HG02970 (cell line): ENCODE measurements around the gene C10orf95.
"Not testable (repeated sequence)": the region's sequence is repeated elsewhere in the genome, so short reads cannot be mapped to it uniquely, and the experiment has no call there.

ENCODE experiments used
- ATAC-seq: cut with Tn5 transposase; IDR thresholded peaks from one replicate; pipeline ENCODE4 v1.9.1; 2021; ENCODE audit warnings: mild to moderate bottlenecking, moderate library complexity, moderate number of reproducible peaks; ENCODE audit not compliant: unreplicated experiment, low FRiP score

C10orf95 gene, protein sequence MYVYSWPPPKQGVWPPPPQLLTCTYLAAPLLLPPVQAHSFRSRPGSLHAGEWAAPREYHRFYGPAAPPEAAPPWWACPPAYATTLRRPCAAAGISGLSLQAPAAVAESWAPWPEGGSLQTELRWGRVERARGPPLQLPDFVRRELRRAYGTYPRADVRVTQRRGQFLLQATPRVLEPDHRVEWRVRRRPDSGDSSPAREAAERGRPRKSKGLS

DNA sequence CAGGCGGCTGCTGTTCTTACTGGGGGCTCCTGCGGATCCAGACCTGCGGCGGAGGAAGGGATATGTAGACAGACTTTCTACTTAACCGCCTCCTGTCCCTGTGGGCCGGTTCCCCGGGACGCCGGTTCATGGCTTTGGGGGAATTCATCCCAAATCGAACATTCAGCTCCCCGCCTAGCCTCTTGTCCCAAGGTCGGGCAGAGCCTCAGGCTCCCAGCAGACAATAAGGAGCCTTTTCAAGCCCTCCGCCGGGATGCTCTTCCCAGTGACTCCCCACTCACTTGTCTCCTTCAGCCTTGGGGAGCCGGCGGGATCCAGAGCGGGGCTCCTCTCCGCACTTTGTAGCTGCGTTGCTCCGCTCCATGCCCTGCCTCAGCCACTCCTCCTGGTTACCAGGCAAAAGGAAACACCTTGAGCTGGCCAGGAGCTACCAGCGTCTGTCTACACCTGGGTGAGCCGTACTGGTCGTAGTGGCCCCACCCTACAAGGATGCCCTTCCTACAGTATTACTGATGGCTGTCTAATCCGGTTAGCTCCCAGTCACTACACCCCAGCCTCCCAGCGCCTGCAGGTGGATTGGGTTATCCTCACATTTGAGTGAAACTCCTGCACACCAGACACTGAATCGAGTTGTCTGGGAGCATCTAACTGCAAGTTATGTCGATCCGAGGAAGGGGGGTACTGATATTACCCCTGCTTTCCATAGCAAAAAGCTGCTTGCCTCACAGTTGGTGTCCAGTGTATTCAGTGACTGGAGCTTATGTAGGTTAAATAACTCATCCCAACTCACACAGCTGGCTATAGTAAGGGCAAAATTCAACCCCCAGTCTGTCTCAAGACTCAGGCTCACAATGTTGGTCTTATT, at the start of gene C10orf95:
TSS of gene C10orf95 (minus strand) at position 439 of the 865 bp plus-strand sequence. CDS start 450 bp downstream, outside the sequence.
- ATAC-seq, result no peak

- ATAC-seq, result not testable (repeated sequence)
Measured at GRCh38 chr10:102500686-102501085, 49.3 kb upstream of the C10orf95 start.

DNA sequence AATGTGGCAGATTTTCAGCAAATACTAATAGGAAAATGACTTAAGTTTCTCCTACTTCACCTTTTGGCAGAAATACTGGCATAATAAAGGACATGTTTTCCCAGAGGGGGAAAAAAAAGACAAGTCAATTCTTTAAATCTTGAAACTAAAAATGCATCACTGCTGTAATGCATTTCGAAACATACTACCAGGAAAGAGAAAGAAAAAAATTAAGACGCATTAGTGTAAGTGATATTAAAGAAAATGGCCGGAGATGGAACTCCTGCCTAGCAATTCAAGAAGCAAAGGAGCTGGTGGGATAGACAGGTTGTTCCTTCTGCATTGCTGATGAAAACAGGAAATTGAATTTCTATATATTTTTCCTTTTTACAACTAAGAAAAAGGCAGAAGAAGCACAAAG, 48.0 kb upstream of the C10orf95 start:
- ATAC-seq, result no peak

DNA sequence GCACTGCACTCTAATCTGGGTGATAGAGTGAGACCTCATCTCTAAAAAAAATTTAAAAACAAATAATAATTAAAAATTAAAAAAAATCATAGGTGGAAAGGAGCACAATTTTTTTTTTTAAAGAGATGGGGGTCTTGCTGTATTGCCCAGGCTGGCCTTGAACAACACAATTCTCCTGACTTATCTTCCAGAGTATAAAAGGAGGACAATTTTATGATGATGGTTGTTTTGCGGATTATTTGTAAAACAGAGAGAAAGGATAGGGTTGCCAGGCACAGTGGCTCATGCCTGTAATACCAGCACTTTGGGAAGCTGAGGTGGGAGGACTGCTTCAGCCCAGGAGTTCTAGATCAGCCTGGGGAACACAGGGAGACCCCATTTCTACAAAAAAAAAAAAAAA, 46.2 kb upstream of the C10orf95 start:
- no peak for ATAC-seq

DNA sequence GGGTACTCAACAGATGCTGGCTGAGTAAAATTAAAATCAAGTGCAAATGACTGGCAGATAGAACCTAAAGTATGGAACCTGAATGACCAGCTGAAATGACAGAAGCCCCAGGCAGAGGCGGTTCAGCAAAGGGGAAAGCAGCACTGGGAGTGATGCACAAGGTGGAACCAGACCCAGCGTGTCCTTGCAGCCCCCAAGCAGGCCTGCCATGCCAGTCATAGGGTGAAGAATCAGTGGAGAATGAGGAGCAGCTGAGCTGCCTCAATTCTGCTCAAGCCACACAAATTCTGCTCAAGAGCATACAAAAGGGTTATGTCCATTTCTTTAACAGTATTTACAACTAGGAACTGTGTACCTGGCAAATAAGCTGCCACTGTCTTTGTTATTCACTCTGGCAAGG, 42.4 kb upstream of the C10orf95 start:
- ATAC-seq, result no peak

- no peak for ATAC-seq
Measured at GRCh38 chr10:102492983-102493382, 41.6 kb upstream of the C10orf95 start.

- no peak for ATAC-seq
Measured at GRCh38 chr10:102492344-102492939, 41.1 kb upstream of the C10orf95 start.

- ATAC-seq, result no peak
Measured at GRCh38 chr10:102491136-102491535, 39.8 kb upstream of the C10orf95 start.

DNA sequence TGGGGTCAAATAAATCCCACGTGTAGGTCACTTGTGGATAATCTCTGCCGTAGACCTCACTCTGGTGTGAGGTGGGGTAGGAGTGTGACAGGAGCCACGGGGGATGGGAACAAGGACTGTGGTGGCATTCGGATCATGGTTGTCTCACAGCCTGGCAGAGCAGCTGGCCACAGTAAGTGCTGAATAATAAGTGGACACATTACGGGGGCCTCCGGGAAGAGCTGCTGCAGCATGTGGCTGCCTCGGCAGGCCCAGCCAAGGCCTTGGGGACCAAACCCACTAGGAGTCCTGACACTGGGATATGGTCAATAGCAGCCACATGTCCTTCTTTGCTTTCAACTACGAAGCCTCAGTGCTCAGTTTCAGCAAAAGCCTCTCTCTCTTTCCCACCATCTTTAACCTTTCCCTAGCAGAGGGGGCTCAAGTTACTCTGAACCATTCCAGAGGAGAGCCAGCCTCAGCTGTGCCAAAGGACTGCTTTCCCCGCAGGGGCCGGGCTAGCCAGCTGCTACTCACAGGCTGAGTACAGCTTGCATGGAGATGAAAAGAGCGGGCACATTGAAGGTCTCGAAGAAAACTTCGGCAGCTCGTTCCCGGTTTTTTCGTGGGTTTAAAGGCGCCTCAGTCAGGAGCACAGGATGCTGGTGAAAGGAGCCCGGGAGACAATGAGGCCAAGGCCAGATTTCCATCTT, 33.9 kb upstream of the C10orf95 start:
- no peak for ATAC-seq

GRCh38 chr10:102484021-102484420, 32.7 kb upstream of the C10orf95 start:
- ATAC-seq, result no peak

GRCh38 chr10:102480396-102480795, 29.1 kb upstream of the C10orf95 start:
- ATAC-seq, result no peak

- no peak for ATAC-seq
Measured at GRCh38 chr10:102479651-102480050, 28.3 kb upstream of the C10orf95 start.

DNA sequence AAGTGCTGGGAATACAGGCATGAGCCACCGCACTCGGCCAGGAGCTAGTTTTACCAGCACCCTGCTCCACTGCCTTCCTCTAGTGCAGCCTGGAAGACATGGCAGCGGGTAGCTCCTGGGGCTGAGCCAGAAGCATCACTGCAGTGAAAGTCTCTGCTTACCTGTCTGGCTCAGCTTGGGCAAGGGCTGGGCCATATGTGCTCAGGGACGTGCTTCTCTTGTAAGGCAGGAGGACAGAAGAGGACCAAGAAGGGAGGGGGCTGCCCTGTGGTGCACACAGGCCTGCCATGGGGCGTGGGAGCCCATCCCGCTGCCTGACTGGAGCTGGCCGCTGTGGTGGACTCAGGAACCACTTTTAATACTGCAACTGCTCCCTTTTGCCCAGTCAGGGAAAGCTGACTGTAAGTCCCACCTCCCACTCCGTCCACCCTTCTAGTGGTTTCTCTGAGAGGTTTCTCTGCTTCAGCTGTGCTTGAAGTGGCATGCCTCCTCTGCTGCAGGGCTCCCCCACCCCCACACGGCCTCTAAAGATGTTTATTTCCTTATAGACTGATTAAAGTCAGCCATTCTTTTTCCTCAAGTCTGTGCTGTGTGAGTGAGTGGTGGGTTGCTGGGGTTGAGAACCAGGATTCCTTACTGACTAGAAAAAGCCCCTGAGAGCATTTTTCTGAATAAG, 25.3 kb upstream of the C10orf95 start:
- no peak for ATAC-seq

DNA sequence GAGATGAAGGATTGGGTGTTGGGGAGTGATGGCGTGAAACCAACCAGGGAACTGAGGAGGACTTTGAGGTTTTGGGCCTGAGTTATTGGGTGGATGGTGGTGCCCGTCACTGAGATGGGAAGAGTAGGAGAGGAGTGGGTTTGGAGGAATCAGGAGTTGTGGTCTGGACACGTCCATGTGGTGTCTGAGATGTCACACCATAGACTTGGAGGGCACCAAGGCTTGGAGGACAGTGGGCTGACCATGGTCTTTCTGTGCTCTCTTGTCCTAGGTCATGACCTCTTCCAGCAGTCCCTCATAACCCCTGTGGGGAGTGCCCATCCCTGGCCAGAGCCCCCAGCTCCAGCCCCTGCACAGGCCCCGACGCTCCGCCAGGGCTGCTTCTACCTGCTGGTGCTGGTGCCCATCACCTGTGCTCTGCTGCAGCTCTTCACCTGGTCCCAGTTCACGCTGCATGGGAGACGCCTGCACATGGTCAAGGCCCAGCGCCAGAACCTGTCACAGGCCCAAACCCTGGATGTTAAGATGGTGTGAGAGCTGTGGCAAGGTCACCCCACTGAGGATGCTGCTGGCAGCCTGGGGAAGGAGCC, 24.2 kb upstream of the C10orf95 start:
- no peak for ATAC-seq

- ATAC-seq, result no peak
Measured at GRCh38 chr10:102473445-102474331, 22.3 kb upstream of the C10orf95 start.

DNA sequence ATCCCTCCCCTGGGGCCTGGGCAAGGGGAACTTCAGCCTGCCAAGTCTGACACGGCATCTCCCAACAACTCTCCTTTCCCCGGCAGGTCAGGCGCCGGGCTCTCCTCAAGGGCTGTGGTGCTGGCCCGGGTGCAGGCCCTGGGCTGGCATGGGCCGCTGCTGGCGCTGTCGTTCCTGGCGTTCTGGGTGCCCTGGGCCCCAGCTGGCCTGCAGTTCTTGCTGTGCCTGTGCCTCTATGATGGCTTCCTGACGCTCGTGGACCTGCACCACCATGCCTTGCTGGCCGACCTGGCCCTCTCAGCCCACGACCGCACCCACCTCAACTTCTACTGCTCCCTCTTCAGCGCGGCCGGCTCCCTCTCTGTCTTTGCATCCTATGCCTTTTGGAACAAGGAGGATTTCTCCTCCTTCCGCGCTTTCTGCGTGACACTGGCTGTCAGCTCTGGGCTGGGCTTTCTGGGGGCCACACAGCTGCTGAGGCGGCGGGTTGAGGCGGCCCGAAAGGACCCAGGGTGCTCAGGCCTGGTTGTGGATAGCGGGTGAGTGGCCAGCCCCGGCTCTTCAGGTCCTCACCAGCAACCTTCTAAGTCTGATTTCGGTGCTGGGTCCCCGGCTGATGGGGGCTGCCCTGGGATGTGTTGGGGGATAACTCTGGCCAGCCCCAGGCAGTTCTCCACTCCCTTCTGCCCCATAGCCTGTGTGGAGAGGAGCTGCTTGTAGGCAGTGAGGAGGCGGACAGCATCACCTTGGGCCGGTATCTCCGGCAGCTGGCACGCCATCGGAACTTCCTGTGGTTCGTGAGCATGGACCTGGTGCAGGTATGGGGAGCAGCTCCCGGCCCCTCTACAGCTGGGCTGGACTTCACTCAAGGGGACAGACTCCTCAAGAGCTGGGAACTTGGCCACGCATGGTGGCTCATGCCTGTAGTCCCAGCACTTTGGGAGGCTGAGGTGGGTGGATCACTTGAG, 19.5 kb upstream of the C10orf95 start:
- no peak for ATAC-seq

GRCh38 chr10:102468683-102469082, 17.3 kb upstream of the C10orf95 start:
- ATAC-seq, result no peak

- ATAC-seq, result no peak
Measured at GRCh38 chr10:102467971-102468438, 16.7 kb upstream of the C10orf95 start.
